WI38 (cell line): Measurements from ENCODE around the gene ZMYND8.

Source experiments
- H3K4me3 ChIP-seq: 2 replicates; pipeline ENCODE4 v1.5.1; 2011; ENCODE audit warnings: low read depth, mild to moderate bottlenecking, control low read depth, low read length
- CTCF ChIP-seq: IDR thresholded peaks from 2 replicates; pipeline ENCODE4 v1.5.1; 2012; ENCODE audit warnings: low read depth, mild to moderate bottlenecking, control low read depth, low read length

Gene ZMYND8

GRCh38 chr20:47175493-47175892 is 181.0 kb downstream of the ZMYND8 start:
- no peak for TF ChIP-seq CTCF
- H3K4me3 ChIP-seq: no peak overlapping the region

GRCh38 chr20:47174456-47175243 is 181.8 kb downstream of the ZMYND8 start:
- TF ChIP-seq CTCF: no peak
- H3K4me3 ChIP-seq: no peak overlapping the region

GRCh38 chr20:47173596-47174216 is 182.8 kb downstream of the ZMYND8 start:
- no peak overlapping the region for H3K4me3 ChIP-seq
- no peak for TF ChIP-seq CTCF

GRCh38 chr20:47172579-47172978 is 183.9 kb downstream of the ZMYND8 start:
- H3K4me3 ChIP-seq: no peak overlapping the region
- no peak for TF ChIP-seq CTCF

- no peak for TF ChIP-seq CTCF
- no peak overlapping the region for H3K4me3 ChIP-seq
Observed at GRCh38 chr20:47167846-47168245, 188.7 kb downstream of the ZMYND8 start.

- no peak overlapping the region for H3K4me3 ChIP-seq
Observed at GRCh38 chr20:47165376-47165865, 191.1 kb downstream of the ZMYND8 start.

More at GRCh38 chr20:47165376-47165865, 191.1 kb downstream of the ZMYND8 start:
- no peak for TF ChIP-seq CTCF
